ENCODE measurements around the gene TRPM8.
A peak's percentile ranks its signal among the peaks of the same experiment; 100 is the strongest.

The TRPM8 gene

GRCh38 chr2:233976087-233976486 is 58.9 kb downstream of the TRPM8 start:
- no peak for DNase-seq (ENCODE audit: low read depth)

- no peak for DNase-seq (ENCODE audit: low read depth)
These were observed 59.6 kb downstream of the TRPM8 start for GRCh38 chr2:233976690-233977294.

GRCh38 chr2:233977296-233977837 is 60.2 kb downstream of the TRPM8 start:
- no peak for DNase-seq (ENCODE audit: low read depth)

GRCh38 chr2:233979748-233980147 is 62.6 kb downstream of the TRPM8 start:
- no peak for DNase-seq (ENCODE audit: low read depth)

- no peak for DNase-seq (ENCODE audit: low read depth)
These were observed 63.9 kb downstream of the TRPM8 start for GRCh38 chr2:233980955-233981561.

GRCh38 chr2:233981574-233982420 is 64.6 kb downstream of the TRPM8 start:
- no peak for DNase-seq (ENCODE audit: low read depth)

GRCh38 chr2:233982421-233983121 is 65.4 kb downstream of the TRPM8 start:
- no peak for DNase-seq (ENCODE audit: low read depth)

- DNase-seq (ENCODE audit: low read depth): no peak
These were observed 66.3 kb downstream of the TRPM8 start for GRCh38 chr2:233983445-233983844.

GRCh38 chr2:233988581-233988980 is 71.4 kb downstream of the TRPM8 start:
- no peak for DNase-seq (ENCODE audit: low read depth)

- no peak for DNase-seq (ENCODE audit: low read depth)
These were observed 72.2 kb downstream of the TRPM8 start for GRCh38 chr2:233989221-233989858.

- DNase-seq (ENCODE audit: low read depth): peak; percentile 18
These were observed 73.2 kb downstream of the TRPM8 start for GRCh38 chr2:233990261-233990798.

GRCh38 chr2:233991196-233991595 is 74.0 kb downstream of the TRPM8 start:
- DNase-seq (ENCODE audit: low read depth): no peak

GRCh38 chr2:233992513-233993217 is 75.5 kb downstream of the TRPM8 start:
- DNase-seq (ENCODE audit: low read depth): no peak

- DNase-seq (ENCODE audit: low read depth): no peak
These were observed 76.3 kb downstream of the TRPM8 start for GRCh38 chr2:233993461-233993860.

- DNase-seq (ENCODE audit: low read depth): no peak
These were observed 77.0 kb downstream of the TRPM8 start for GRCh38 chr2:233994151-233994550.

GRCh38 chr2:233996000-233996399 is 78.8 kb downstream of the TRPM8 start:
- DNase-seq (ENCODE audit: low read depth): no peak

- no peak for DNase-seq (ENCODE audit: low read depth)
These were observed 79.3 kb downstream of the TRPM8 start for GRCh38 chr2:233996461-233996860.

GRCh38 chr2:233997707-233998106 is 80.5 kb downstream of the TRPM8 start:
- no peak for DNase-seq (ENCODE audit: low read depth)

- no peak for DNase-seq (ENCODE audit: low read depth)
These were observed 82.0 kb downstream of the TRPM8 start for GRCh38 chr2:233999182-233999581.

GRCh38 chr2:234001380-234002160 is 84.4 kb downstream of the TRPM8 start:
- DNase-seq (ENCODE audit: low read depth): no peak
